ENCODE results near the gene HPGDS.
"Not testable (repeated sequence)": the region's sequence is repeated elsewhere in the genome, so short reads cannot be mapped to it uniquely, and the experiment has no call there.

HPGDS gene

DNA sequence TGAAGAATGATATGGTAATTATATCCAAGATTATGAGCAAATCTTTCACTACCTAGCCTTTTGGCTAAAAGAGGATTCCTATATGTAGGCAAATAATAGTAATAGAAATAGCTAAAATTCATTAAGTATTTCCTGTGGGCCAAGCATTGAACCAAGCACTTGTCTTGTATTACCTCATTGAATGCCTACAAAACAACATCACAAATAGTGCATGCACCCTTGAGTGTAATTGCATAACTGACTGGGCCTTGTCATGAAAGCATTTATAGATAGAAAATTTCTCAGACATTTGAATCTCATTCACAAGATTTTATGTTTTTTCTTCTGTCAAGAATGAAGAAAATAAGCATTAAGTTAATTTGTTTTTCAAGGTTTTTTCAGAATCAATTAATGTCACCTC, 3.9 kb upstream of the HPGDS start:
- Histone ChIP-seq H3K27me3 (ENCODE audit: control insufficient read depth in 5 of 5, insufficient read depth in 4 of 5, low read length in 5 of 5) (no peaks in the 10 kb centered on the region), H3K36me3 (ENCODE audit: control insufficient read depth in 5 of 5, insufficient read depth in 5 of 5, low read length in 5 of 5) (no peaks in the 10 kb centered on the region), H3K4me3 (ENCODE audit: low read depth in 1 of 5, low read length in 5 of 5) (no peak overlapping the region), H3K9ac (ENCODE audit: low read length in 5 of 5) (no peak overlapping the region), H3K4me1 (ENCODE audit: control insufficient read depth in 5 of 5, insufficient read depth in 5 of 5, low read length in 5 of 5) (peaks cover 0 to 8% (median 0%) of the 10 kb centered on the region in 5 donors), H3K27ac (ENCODE audit: low read depth, low read length) (no peak overlapping the region), H3K9me3 (ENCODE audit: control insufficient read depth in 5 of 5, low read length in 5 of 5) (no peaks in the 10 kb centered on the region)

DNA sequence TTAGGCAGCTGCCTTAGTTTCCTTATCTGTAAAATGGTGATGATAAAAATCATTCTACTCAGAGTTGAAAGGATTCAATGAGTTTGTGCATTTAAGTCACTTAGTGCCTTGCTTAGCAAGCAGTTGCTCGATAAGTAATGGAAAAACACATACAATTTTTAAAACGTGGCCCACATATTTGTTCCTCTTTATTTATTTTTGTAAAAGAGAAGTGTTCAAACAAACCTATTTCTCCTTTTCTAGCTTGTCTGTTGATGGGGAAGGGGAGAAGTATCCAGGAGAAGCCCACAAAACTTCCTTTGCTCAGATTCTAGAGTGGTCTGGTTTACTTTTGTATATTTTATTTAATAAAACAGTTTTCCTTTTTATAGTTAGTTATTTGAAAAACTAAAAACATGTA, 3.3 kb upstream of the HPGDS start:
- no peaks in the 10 kb centered on the region for H3K9me3 ChIP-seq (ENCODE audit: control insufficient read depth in 5 of 5, low read length in 5 of 5)
- no peak overlapping the region for H3K4me3 ChIP-seq (ENCODE audit: low read depth in 1 of 5, low read length in 5 of 5)
- no peaks in the 10 kb centered on the region for H3K36me3 ChIP-seq (ENCODE audit: control insufficient read depth in 5 of 5, insufficient read depth in 5 of 5, low read length in 5 of 5)
- H3K4me1 ChIP-seq (ENCODE audit: control insufficient read depth in 5 of 5, insufficient read depth in 5 of 5, low read length in 5 of 5) = peaks cover 0 to 8% (median 0%) of the 10 kb centered on the region in 5 donors
- H3K27ac ChIP-seq (ENCODE audit: low read depth, low read length) = no peak overlapping the region
- H3K27me3 ChIP-seq (ENCODE audit: control insufficient read depth in 5 of 5, insufficient read depth in 4 of 5, low read length in 5 of 5) = no peaks in the 10 kb centered on the region
- H3K9ac ChIP-seq (ENCODE audit: low read length in 5 of 5) = no peak overlapping the region

DNA sequence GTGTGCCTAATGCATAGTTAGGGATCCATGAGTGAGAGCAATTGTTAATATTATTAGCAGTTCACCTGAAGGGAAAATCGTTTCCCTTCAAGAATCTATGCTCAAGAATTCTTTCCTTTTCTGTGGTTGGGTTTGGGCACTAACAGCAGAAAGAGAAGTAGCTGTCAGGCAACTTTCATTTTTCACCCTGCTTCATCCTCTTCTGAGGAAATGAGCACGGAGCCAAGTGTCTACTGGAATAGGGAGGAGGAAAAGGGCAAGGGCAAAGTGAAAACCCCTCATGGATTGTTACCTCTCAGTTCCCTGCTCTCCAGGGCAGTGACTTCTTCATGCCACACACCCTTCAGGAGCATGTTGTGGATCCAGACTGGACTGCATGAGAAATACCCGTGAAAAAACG, 2.6 kb upstream of the HPGDS start:
- Histone ChIP-seq H3K9me3 (ENCODE audit: control insufficient read depth in 5 of 5, low read length in 5 of 5) (no peaks in the 10 kb centered on the region), H3K27ac (ENCODE audit: low read depth, low read length) (no peak overlapping the region), H3K4me1 (ENCODE audit: control insufficient read depth in 5 of 5, insufficient read depth in 5 of 5, low read length in 5 of 5) (peaks cover 0 to 8% (median 0%) of the 10 kb centered on the region in 5 donors), H3K4me3 (ENCODE audit: low read depth in 1 of 5, low read length in 5 of 5) (no peak overlapping the region), H3K36me3 (ENCODE audit: control insufficient read depth in 5 of 5, insufficient read depth in 5 of 5, low read length in 5 of 5) (no peaks in the 10 kb centered on the region), H3K27me3 (ENCODE audit: control insufficient read depth in 5 of 5, insufficient read depth in 4 of 5, low read length in 5 of 5) (no peaks in the 10 kb centered on the region), H3K9ac (ENCODE audit: low read length in 5 of 5) (no peak overlapping the region)

DNA sequence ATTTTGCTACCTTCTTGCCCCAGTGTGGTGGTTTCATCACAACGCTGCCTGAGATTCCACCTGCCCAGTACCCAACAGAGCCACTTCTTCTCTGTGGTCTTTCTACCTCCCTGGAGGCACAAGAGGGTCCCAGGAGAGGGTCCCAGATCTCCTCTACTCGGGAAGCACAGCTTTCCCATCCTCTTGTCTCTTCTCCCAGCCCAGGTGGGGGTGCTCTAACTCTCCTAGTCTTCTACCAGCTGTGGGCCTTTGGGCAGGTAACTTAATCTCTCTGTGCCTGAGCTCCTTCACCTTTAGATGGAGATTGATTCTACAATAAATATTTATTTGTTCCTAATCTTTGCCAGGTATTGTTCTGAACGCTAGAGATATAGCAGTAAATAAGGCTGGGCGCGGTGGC, 1.8 kb upstream of the HPGDS start:
- Histone ChIP-seq H3K27me3 (ENCODE audit: control insufficient read depth in 5 of 5, insufficient read depth in 4 of 5, low read length in 5 of 5) (no peaks in the 10 kb centered on the region), H3K27ac (ENCODE audit: low read depth, low read length) (no peak overlapping the region), H3K4me3 (ENCODE audit: low read depth in 1 of 5, low read length in 5 of 5) (no peak overlapping the region), H3K36me3 (ENCODE audit: control insufficient read depth in 5 of 5, insufficient read depth in 5 of 5, low read length in 5 of 5) (no peaks in the 10 kb centered on the region), H3K4me1 (ENCODE audit: control insufficient read depth in 5 of 5, insufficient read depth in 5 of 5, low read length in 5 of 5) (peaks cover 0 to 8% (median 0%) of the 10 kb centered on the region in 5 donors), H3K9ac (ENCODE audit: low read length in 5 of 5) (no peak overlapping the region), H3K9me3 (ENCODE audit: control insufficient read depth in 5 of 5, low read length in 5 of 5) (no peaks in the 10 kb centered on the region)

DNA sequence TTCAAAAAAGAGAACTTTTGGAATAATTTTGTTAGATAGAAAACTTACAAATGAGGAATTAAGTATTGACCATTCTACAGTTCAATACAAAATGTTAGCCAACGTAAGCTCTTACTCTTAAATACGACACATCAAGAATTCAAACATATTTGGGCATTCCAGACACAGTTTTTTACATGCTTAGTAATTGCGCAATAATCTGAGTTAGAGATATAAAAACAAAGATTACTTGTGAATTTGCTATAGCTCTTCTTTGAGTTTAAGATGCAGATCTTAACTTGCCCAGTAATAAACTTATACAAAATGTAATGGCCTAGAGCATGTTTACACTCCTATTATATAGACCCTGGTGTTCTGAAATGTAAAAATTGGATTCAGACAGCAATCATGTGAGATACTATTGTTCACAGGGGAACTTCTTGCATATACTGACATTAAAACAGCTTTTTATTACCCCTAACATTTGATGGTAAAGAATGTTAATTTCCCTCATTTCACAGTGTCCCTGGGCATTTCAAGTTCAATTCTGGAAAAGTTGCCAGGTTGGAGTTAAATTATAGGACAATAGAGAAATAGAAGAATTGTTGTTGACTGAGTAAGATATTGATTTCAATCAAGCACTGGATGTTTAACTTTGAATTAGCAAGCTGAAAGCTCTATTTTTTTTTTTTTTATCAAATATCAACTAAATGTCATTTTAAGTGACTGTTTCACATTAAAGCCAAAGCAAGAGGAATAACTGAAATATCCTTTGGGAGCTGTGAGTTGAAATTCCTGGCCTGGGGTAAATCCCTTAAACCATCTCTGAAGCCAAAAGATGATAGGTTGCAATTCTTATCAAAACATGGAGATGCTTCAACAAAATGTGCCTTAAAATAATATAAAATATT, 910 bp downstream of the HPGDS start:
- H3K4me3 ChIP-seq (ENCODE audit: low read depth in 1 of 5, low read length in 5 of 5) = peak overlapping the region in 2 of 5 donors; percentile 22 to 35
- H3K27ac ChIP-seq (ENCODE audit: low read depth, low read length) = peak overlapping the region; percentile 1
- peak overlapping the region in 1 of 5 donors; percentile 17 for H3K9ac ChIP-seq (ENCODE audit: low read length in 5 of 5)
- H3K4me1 ChIP-seq (ENCODE audit: control insufficient read depth in 5 of 5, insufficient read depth in 5 of 5, low read length in 5 of 5) = peaks cover 0 to 8% (median 0%) of the 10 kb centered on the region in 5 donors
- H3K36me3 ChIP-seq (ENCODE audit: control insufficient read depth in 5 of 5, insufficient read depth in 5 of 5, low read length in 5 of 5) = no peaks in the 10 kb centered on the region
- H3K9me3 ChIP-seq (ENCODE audit: control insufficient read depth in 5 of 5, low read length in 5 of 5) = no peaks in the 10 kb centered on the region
- no peaks in the 10 kb centered on the region for H3K27me3 ChIP-seq (ENCODE audit: control insufficient read depth in 5 of 5, insufficient read depth in 4 of 5, low read length in 5 of 5)

DNA sequence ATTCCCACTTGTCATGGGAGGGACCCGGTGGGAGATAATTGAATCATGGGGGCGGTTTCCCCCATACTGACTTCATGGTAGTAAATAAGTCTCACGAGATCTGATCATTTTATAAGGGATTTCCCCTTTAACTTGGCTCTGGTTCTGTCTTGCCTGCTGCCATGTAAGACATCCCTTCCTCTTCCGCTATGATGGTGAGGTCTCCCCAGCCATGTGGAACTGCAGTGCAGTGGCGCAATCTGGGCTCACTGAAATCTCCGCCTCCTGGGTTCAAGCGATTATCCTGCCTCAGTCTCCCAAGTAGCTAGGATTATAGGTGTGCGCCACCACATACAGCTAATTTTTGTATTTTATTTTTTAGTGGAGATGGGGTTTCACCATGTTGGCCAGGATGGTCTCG, 2.9 kb downstream of the HPGDS start:
- Histone ChIP-seq H3K27me3 (ENCODE audit: control insufficient read depth in 5 of 5, insufficient read depth in 4 of 5, low read length in 5 of 5) (no peaks in the 10 kb centered on the region), H3K4me3 (ENCODE audit: low read depth in 1 of 5, low read length in 5 of 5) (no peak overlapping the region), H3K4me1 (ENCODE audit: control insufficient read depth in 5 of 5, insufficient read depth in 5 of 5, low read length in 5 of 5) (peaks cover 0 to 11% (median 4%) of the 10 kb centered on the region in 5 donors), H3K36me3 (ENCODE audit: control insufficient read depth in 5 of 5, insufficient read depth in 5 of 5, low read length in 5 of 5) (no peaks in the 10 kb centered on the region), H3K9me3 (ENCODE audit: control insufficient read depth in 5 of 5, low read length in 5 of 5) (no peaks in the 10 kb centered on the region), H3K9ac (ENCODE audit: low read length in 5 of 5) (no peak overlapping the region), H3K27ac (ENCODE audit: low read depth, low read length) (no peak overlapping the region)

DNA sequence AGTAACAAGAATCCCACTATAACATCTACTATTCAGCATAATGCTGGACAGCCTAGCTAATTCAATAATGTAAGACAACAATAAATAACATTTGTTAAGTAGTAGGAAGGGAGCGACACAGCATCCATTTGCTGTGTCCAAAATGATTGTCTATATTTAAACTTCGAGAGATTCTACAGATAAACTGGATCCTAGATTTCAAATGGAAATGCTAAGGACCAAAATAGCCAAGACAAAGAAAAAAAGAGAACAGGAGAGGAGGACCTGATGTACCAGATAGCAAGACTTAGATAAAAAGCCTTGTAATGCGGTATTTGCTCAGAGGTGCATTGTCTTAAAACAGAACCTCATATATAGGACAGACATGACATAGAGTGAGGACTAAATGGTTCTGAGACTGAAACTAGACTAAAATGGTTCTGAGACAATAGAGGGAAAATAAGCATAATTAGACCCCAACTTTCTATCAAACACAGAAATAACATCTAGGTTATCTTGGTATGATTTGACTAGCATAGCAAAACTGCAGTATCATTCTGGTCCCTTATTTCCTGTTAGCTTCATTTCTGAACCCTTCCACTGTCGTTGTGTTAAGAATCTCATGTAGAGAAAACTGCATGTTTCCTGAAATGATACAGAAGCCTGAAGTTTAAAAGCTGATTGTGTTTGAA, 3.8 kb downstream of the HPGDS start:
- no peaks in the 10 kb centered on the region for H3K36me3 ChIP-seq (ENCODE audit: control insufficient read depth in 5 of 5, insufficient read depth in 5 of 5, low read length in 5 of 5)
- H3K4me3 ChIP-seq (ENCODE audit: low read depth in 1 of 5, low read length in 5 of 5) = no peak overlapping the region
- no peaks in the 10 kb centered on the region for H3K9me3 ChIP-seq (ENCODE audit: control insufficient read depth in 5 of 5, low read length in 5 of 5)
- no peaks in the 10 kb centered on the region for H3K27me3 ChIP-seq (ENCODE audit: control insufficient read depth in 5 of 5, insufficient read depth in 4 of 5, low read length in 5 of 5)
- H3K27ac ChIP-seq (ENCODE audit: low read depth, low read length) = no peak overlapping the region
- H3K9ac ChIP-seq (ENCODE audit: low read length in 5 of 5) = no peak overlapping the region
- H3K4me1 ChIP-seq (ENCODE audit: control insufficient read depth in 5 of 5, insufficient read depth in 5 of 5, low read length in 5 of 5) = peaks cover 0 to 14% (median 11%) of the 10 kb centered on the region in 5 donors

DNA sequence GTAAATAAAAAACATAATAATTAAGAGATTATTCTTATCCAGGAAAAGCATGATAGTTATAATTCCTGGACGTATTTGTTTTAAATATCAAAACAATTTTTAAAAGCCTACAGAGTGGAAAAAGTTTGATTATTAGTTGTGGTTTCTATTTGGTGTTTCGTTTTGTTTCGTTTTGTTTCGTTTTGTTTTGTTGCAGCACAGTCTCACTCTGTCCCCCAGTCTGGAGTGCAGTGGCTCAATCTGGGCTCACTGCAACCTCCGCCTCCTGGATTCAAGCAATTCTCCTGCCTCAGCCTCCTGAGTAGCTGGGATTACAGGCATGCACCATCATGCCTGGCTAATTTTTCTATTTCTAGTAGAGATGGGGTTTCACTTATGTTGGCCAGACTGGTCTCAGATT, 5.8 kb downstream of the HPGDS start:
- not testable (repeated sequence) for H3K27ac ChIP-seq (ENCODE audit: low read depth, low read length); H3K36me3 ChIP-seq (ENCODE audit: control insufficient read depth in 5 of 5, insufficient read depth in 5 of 5, low read length in 5 of 5); H3K27me3 ChIP-seq (ENCODE audit: control insufficient read depth in 5 of 5, insufficient read depth in 4 of 5, low read length in 5 of 5); H3K4me3 ChIP-seq (ENCODE audit: low read depth in 1 of 5, low read length in 5 of 5); H3K9ac ChIP-seq (ENCODE audit: low read length in 5 of 5); H3K9me3 ChIP-seq (ENCODE audit: control insufficient read depth in 5 of 5, low read length in 5 of 5)
- H3K4me1 ChIP-seq (ENCODE audit: control insufficient read depth in 5 of 5, insufficient read depth in 5 of 5, low read length in 5 of 5) = peaks cover 0 to 18% (median 11%) of the 10 kb centered on the region in 5 donors

DNA sequence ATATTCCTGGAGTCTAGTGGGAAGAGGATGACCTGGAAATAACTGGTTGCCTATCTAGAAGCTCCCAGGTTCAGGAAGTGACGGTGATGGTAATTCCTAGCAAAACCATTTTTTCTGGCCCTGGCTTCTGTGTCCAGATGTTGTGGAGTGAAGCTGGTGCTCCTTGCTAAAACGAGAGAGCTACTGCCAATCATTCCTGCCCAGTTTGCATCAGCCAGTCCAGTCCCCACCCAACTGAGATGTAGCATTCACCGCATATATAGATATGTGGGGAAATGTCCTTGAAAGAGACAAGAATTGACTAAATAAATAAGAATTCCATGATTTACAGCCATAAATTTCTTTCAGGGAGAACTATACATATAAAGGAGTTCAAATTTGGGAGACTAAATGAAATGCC, 6.3 kb downstream of the HPGDS start:
- Histone ChIP-seq H3K27me3 (ENCODE audit: control insufficient read depth in 5 of 5, insufficient read depth in 4 of 5, low read length in 5 of 5) (no peaks in the 10 kb centered on the region), H3K4me1 (ENCODE audit: control insufficient read depth in 5 of 5, insufficient read depth in 5 of 5, low read length in 5 of 5) (peaks cover 0 to 18% (median 11%) of the 10 kb centered on the region in 5 donors), H3K9ac (ENCODE audit: low read length in 5 of 5) (no peak overlapping the region), H3K36me3 (ENCODE audit: control insufficient read depth in 5 of 5, insufficient read depth in 5 of 5, low read length in 5 of 5) (peaks cover 0 to 5% (median 0%) of the 10 kb centered on the region in 5 donors), H3K9me3 (ENCODE audit: control insufficient read depth in 5 of 5, low read length in 5 of 5) (no peaks in the 10 kb centered on the region), H3K27ac (ENCODE audit: low read depth, low read length) (no peak overlapping the region), H3K4me3 (ENCODE audit: low read depth in 1 of 5, low read length in 5 of 5) (no peak overlapping the region)

DNA sequence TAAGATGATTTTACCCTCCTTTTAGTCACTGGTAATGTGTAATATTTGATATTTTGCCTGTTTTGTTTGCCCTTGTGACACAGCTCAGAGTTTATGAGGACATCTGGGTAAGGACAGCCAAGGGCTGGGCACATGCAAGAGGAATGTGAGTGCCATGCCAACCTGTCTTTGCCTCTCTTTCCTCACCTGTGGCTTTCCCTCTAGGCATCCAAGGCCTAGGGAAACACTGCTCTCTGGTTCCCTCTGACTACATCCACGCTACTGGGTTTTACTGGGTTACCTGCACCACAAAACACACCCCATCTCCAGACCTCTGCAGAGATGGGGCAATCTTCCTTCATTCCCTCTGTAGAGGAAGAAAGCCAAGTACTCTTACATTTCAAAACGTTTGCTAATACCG, 7.7 kb downstream of the HPGDS start:
- Histone ChIP-seq H3K27ac (ENCODE audit: low read depth, low read length) (peak overlapping the region; percentile 6), H3K36me3 (ENCODE audit: control insufficient read depth in 5 of 5, insufficient read depth in 5 of 5, low read length in 5 of 5) (peaks cover 0 to 5% (median 0%) of the 10 kb centered on the region in 5 donors), H3K27me3 (ENCODE audit: control insufficient read depth in 5 of 5, insufficient read depth in 4 of 5, low read length in 5 of 5) (no peaks in the 10 kb centered on the region), H3K9ac (ENCODE audit: low read length in 5 of 5) (no peak overlapping the region), H3K9me3 (ENCODE audit: control insufficient read depth in 5 of 5, low read length in 5 of 5) (no peaks in the 10 kb centered on the region), H3K4me3 (ENCODE audit: low read depth in 1 of 5, low read length in 5 of 5) (no peak overlapping the region), H3K4me1 (ENCODE audit: control insufficient read depth in 5 of 5, insufficient read depth in 5 of 5, low read length in 5 of 5) (peaks cover 0 to 18% (median 11%) of the 10 kb centered on the region in 5 donors)
